CD4-positive, alpha-beta T cell treated with Interleukin-17A for 1 hour (primary cell): Measurements from ENCODE around the gene SPEN.
"Not testable (repeated sequence)": the region's sequence is repeated elsewhere in the genome, so short reads cannot be mapped to it uniquely, and the experiment has no call there.

Source experiments
- DNase-seq: peaks from one replicate; pipeline ENCODE4 v3.0.0-alpha.2; 2020

The SPEN gene

GRCh38 chr1:15902882-15903281, 55.4 kb downstream of the SPEN start:
- DNase-seq: no peak

GRCh38 chr1:15908597-15908996, 61.1 kb downstream of the SPEN start:
- no peak for DNase-seq

- no peak for DNase-seq
These were observed 63.6 kb downstream of the SPEN start for GRCh38 chr1:15911141-15911540.

- no peak for DNase-seq
These were observed 64.4 kb downstream of the SPEN start for GRCh38 chr1:15911927-15912326.

GRCh38 chr1:15913607-15914006, 66.1 kb downstream of the SPEN start:
- DNase-seq: not testable (repeated sequence)

- peak; percentile 50 for DNase-seq
These were observed 68.5 kb downstream of the SPEN start for GRCh38 chr1:15915991-15916390.

- peak; percentile 15 for DNase-seq
These were observed 68.9 kb downstream of the SPEN start for GRCh38 chr1:15916417-15916816.

- peak; percentile 18 for DNase-seq
These were observed 69.4 kb downstream of the SPEN start for GRCh38 chr1:15916916-15917315.

GRCh38 chr1:15918962-15919715, 71.6 kb downstream of the SPEN start:
- DNase-seq: peak; percentile 59

GRCh38 chr1:15923241-15923640, 75.7 kb downstream of the SPEN start:
- DNase-seq: no peak

- not testable (repeated sequence) for DNase-seq
These were observed 78.9 kb downstream of the SPEN start for GRCh38 chr1:15926448-15926847.

GRCh38 chr1:15928971-15929965, 81.8 kb downstream of the SPEN start:
- DNase-seq: no peak

GRCh38 chr1:15931401-15931800, 83.9 kb downstream of the SPEN start:
- no peak for DNase-seq

GRCh38 chr1:15931884-15932283, 84.4 kb downstream of the SPEN start:
- no peak for DNase-seq

GRCh38 chr1:15932612-15933011, 85.1 kb downstream of the SPEN start:
- no peak for DNase-seq

GRCh38 chr1:15933684-15934083, 86.2 kb downstream of the SPEN start:
- DNase-seq: no peak

- no peak for DNase-seq
These were observed 86.9 kb downstream of the SPEN start for GRCh38 chr1:15934211-15935055.

- DNase-seq: no peak
These were observed 87.8 kb downstream of the SPEN start for GRCh38 chr1:15935056-15935950.

- no peak for DNase-seq
These were observed 88.5 kb downstream of the SPEN start for GRCh38 chr1:15936025-15936424.

- DNase-seq: no peak
These were observed 89.6 kb downstream of the SPEN start for GRCh38 chr1:15937146-15937545.

- no peak for DNase-seq
These were observed 90.2 kb downstream of the SPEN start for GRCh38 chr1:15937706-15938168.
